ENCODE results near the gene EDEM3.

EDEM3 gene, protein sequence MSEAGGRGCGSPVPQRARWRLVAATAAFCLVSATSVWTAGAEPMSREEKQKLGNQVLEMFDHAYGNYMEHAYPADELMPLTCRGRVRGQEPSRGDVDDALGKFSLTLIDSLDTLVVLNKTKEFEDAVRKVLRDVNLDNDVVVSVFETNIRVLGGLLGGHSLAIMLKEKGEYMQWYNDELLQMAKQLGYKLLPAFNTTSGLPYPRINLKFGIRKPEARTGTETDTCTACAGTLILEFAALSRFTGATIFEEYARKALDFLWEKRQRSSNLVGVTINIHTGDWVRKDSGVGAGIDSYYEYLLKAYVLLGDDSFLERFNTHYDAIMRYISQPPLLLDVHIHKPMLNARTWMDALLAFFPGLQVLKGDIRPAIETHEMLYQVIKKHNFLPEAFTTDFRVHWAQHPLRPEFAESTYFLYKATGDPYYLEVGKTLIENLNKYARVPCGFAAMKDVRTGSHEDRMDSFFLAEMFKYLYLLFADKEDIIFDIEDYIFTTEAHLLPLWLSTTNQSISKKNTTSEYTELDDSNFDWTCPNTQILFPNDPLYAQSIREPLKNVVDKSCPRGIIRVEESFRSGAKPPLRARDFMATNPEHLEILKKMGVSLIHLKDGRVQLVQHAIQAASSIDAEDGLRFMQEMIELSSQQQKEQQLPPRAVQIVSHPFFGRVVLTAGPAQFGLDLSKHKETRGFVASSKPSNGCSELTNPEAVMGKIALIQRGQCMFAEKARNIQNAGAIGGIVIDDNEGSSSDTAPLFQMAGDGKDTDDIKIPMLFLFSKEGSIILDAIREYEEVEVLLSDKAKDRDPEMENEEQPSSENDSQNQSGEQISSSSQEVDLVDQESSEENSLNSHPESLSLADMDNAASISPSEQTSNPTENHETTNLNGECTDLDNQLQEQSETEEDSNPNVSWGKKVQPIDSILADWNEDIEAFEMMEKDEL

DNA sequence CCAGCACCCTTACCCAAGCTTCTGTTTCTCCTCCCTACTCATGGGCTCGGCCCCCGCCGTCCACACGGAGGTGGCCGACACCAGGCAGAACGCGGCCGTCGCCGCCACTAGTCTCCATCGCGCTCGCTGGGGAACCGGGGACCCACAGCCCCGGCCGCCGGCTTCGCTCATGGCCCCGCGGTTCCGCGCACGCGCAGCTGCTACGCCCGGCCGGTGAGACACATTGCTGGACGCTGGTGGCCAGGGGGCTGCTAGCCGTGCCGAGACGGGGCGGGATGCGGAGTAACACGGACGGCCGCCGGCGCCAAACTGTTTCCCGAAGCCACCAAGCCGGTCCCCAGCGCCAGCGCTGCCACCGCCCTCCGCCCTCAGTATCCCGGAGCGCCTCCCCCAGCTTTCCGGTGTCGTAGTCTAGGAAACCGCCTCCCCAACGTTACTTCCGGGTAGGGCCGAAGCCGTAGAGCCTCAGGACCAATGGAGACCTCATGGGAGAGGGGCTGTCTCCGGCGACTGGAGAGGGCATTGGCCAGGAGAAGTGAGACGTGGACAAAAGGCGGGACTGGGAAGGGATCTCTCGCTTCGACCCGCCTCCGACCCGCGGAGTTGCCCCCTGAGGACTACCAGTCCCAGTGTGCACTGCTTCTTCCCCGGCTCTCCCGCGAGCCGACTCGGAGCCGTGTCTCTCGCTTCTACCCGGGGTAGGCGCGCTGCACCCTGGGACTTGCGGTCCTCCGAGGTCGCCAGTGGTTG is at the start of gene EDEM3:
Gene EDEM3, minus strand, starts transcription at position 383 of the 750 bp plus-strand sequence. Its CDS starts 212 bp downstream, at position 171.
- peak; percentile 95 for TF ChIP-seq POLR2A (IDR thresholded peaks at IDR 0.05; ENCODE audit: low read depth, low read length)
- DNase-seq (ENCODE audit: insufficient read length, low spot score) (peak; percentile 92), FAIRE-seq (peak; percentile 97)

DNA sequence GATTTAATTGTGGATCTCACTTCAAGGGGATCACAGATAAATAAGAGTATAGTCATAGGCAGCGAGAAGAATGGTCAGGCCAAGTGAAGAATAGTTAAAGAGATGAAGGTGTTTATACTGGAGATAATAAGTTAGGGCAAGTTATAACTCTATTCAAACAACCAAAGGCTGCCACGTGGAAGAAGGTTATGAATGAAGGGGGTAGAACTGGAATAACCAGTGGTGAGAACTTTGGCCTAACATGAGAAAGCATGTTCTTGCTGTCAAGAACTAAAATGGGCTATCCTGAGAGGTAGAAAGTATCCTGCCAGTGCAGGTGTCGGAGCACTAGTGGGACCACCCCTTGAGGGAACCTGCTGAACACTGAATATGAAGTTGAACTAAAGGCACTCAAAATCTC is 49.6 kb upstream of the EDEM3 start:
- FAIRE-seq (no peak), DNase-seq (ENCODE audit: insufficient read length, low spot score) (no peak)
- no peak for TF ChIP-seq POLR2A (IDR thresholded peaks at IDR 0.05; ENCODE audit: low read depth, low read length)

DNA sequence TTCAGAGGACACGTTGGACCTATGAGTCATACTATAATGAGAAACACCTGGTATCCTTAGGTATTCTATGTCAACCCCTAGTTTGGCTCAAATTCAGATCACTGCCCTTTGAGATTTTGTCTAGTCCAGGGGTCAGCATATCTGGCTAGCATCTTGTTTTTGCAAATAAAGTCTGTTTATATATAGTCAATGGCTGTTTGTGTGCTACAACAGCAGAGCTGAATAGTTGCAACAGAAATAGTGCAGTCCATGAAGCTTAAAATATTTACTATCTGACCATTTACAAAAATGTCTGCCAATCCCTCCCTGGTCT is 48.5 kb upstream of the EDEM3 start:
- FAIRE-seq (no peak), DNase-seq (ENCODE audit: insufficient read length, low spot score) (no peak)
- TF ChIP-seq POLR2A (IDR thresholded peaks at IDR 0.05; ENCODE audit: low read depth, low read length), result no peak

DNA sequence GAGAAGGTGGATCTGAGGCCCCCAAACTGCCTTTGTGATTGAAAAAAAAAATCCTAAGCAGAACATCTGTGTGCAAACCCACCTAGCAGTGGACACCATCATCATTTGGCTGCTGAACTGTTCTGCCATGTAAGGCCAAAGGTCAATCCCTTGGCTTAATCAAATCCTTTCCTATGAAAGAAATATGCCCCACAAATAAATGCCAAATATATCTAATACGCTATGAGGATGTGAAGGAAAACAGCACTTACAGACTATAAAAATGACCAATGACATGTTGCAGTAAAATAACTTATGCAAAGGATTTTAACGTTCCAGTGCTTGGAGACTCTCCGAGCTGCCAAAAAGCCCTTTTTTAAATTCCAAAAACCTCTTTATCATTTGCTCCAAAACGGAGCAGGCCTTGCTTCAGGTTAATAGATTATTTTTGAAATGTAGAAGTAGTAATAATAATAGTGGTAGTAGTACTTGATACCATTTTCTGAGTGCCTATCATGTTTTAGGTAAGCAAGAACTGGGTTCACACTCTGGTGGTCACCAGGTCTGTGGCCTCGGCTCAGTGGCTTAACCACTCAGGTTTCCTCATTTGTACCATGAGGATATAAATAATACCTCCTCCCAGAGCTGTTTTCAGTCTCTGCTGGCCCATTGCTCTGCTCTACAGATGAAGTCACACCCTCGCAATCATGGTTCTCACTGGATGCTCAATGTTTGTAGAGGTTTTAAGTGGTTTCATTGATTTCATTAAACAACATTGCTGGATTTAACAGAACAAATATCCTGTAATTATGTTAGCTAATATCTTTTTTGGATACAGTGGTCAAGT is 47.9 kb upstream of the EDEM3 start:
- FAIRE-seq, result no peak

DNA sequence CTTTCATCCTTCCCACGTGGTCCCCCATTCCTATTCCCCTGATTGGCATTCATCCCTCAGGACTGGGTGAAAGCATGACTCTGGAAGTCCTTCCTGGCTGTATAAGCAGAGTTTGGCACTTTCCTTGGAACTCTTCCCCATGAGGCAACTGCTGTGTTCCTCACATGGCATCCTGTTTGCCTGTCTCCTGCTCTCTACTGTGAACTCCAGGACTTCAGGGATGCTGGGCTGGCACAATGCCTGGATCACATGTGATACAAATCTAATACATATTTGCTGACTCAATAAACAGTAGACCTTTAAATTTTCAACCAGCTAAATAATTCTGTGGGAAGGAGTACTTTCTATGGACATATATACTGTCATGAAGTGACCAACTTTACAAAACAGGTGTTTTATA is 46.8 kb upstream of the EDEM3 start:
- TF ChIP-seq POLR2A (IDR thresholded peaks at IDR 0.05; ENCODE audit: low read depth, low read length), result no peak
- DNase-seq (ENCODE audit: insufficient read length, low spot score), result no peak
- no peak for FAIRE-seq

More for the DNA sequence above, 47.9 kb upstream of the EDEM3 start:
- TF ChIP-seq POLR2A (IDR thresholded peaks at IDR 0.05; ENCODE audit: low read depth, low read length), result no peak
- DNase-seq (ENCODE audit: insufficient read length, low spot score), result no peak

DNA sequence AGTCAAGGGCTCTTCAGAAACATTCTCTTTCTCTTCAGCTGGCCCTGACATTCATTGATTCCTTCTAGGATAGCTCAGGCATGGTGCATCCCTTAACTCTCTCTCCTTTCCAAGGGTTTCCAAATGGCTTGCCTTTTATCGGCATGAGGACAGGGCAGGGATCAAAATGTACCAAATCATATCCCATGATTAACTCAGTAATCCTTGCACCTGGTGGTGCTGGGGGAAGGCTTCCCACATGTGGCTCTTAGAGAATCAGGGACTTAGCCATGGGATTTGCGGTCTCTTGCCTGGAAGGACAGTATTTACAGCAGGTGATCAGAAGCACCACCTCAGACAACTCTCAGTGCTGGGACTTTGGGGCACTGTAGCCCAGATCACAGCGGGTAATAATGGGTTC is 46.2 kb upstream of the EDEM3 start:
- FAIRE-seq (no peak), DNase-seq (ENCODE audit: insufficient read length, low spot score) (no peak)
- no peak for TF ChIP-seq POLR2A (IDR thresholded peaks at IDR 0.05; ENCODE audit: low read depth, low read length)

DNA sequence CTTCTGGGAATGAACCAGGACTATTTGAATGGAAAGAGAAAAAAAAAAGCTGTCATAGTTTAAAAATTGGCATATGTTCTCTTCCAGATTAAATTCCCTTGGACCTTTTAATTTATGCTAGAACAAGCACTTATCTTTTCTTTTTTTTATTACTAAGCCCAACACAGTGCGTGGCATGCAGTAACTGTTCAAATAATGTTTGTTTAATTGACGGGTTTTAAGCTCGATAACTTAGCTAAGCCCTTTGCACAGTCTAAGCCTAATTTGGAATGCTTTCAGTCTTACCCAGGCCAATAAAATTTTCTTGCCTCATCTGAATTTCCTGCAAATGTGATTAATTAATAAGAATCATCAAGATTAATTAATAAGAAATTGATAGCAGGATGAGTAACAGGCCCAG is 39.3 kb upstream of the EDEM3 start:
- no peak for FAIRE-seq
- TF ChIP-seq POLR2A (IDR thresholded peaks at IDR 0.05; ENCODE audit: low read depth, low read length), result no peak
- DNase-seq (ENCODE audit: insufficient read length, low spot score), result no peak

DNA sequence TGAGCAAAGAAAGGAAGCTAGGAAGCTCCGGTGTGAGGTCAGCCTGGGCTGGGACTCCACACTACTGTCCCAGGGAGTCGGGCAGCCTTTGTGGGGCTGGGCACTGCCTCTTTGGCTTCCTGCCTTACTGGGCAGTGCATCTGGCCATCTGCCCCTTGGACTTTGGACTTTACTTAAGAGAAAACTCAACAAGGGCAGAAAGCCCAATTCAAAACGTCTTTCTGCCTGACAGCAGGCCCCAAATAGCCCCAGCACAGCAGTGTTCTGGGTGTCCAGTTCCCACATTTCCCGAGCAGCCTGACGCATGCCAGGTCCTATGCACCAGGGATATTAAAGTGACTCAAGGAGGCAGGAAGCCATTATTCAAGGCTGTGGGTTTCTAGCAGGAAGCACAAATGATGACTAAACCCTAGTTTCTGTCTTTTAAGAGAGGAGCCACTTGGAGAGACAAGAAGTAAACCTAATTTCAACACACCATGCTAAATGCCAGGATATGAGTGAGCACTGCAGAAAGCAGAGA is 37.9 kb upstream of the EDEM3 start:
- FAIRE-seq, result peak; percentile 93
- TF ChIP-seq POLR2A (IDR thresholded peaks at IDR 0.05; ENCODE audit: low read depth, low read length), result peak; percentile 34; the same call in 1 of the 2 replicates
- peak; percentile 66 for DNase-seq (ENCODE audit: insufficient read length, low spot score)

DNA sequence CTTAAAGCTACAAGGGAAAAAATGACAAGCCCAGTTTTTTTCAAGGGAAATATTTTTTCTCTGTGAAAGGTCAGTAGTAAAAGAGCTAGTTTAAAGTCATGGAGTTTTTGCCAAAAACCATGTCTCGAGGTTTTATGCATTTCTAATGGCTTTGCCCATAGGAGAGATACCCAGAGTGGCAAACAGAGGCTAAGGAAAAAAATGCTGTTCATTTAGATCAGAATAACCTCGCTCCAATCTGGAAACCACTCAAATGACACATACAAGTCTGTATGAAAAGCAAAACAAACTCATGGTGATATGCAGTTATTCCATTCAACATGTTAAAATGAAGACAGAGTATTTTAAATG is 36.9 kb upstream of the EDEM3 start:
- DNase-seq (ENCODE audit: insufficient read length, low spot score) (no peak), FAIRE-seq (no peak)
- TF ChIP-seq POLR2A (IDR thresholded peaks at IDR 0.05; ENCODE audit: low read depth, low read length), result no peak

DNA sequence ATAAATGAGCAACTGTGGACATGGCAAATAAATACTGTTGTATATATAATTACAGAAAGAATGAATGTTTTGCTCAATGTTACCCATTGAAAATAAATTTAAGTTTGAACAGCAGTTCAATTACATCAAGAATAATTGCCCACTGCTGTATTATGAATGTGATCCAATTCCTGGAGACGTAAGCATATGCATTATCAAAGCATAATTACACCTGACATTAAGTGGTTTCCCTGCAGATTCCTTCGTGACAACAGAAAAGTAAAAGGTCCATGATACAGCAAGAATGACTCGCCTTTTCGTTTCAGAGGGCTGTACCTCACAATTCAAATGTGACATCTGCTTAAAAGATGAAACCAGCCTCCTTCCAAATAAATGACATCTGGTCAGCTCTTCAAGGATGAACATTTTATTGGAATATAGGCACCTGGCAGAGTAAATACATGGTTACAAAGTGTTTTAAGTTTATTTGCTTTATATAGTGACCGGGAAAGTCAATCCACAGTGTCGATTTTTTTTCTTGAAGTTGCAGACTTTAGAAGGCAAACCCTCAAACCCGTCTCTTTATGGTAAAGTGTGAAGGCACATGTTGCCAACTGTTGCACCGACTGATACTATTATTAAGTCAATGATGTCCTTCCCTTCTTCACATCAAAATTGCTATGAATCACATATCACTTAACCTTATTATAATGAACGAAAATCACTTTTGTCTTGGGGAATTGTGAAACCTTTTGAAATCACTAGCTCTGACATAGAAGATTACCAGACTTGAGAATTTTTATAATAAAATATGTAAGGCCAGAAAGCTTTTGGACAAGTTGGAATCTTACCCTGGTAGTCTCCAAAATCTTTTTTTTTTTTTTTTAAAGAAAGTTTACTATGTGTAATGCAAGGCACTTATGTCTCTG is 36.2 kb upstream of the EDEM3 start:
- FAIRE-seq (no peak), DNase-seq (ENCODE audit: insufficient read length, low spot score) (no peak)
- no peak for TF ChIP-seq POLR2A (IDR thresholded peaks at IDR 0.05; ENCODE audit: low read depth, low read length)

DNA sequence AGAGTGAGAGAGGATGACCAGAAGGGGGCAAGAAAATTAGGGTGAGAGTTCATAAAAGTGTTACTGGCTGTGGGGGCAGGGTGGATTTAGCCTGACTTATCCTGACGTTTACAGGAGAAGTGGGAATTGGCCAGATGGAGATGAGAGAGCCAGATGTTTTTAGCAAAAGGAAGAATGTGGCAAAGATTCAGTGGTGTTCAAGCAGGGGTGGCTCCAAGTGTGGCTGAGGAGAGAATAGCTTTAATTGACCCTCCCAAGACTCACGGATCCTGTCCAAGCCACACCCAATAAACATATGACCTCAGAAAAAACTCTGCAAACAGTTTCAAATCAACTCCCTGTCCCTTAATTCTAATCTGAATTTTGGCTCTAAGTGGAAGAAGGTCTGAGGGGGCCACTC is 35.2 kb upstream of the EDEM3 start:
- no peak for TF ChIP-seq POLR2A (IDR thresholded peaks at IDR 0.05; ENCODE audit: low read depth, low read length)
- FAIRE-seq (no peak), DNase-seq (ENCODE audit: insufficient read length, low spot score) (no peak)

DNA sequence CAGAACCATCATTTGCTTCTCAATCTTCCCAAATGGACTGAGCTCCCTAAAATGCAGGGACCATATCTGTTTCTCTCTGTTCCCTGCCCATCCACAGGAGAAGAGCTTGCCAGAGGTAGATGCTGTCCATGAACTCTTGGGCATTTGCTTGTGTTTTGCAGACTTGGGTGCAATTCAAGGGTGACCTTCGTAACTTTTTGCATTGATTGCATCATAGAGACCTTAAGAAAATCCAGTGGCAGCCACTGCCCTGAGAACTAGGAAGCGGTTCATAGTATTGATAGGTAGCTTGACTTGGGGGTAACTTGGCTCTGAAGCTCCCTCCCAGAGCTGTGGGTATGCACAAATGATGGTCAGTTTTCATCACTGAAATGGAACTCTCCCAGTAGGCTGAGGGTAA is 34.3 kb upstream of the EDEM3 start:
- TF ChIP-seq POLR2A (IDR thresholded peaks at IDR 0.05; ENCODE audit: low read depth, low read length), result no peak
- DNase-seq (ENCODE audit: insufficient read length, low spot score) (no peak), FAIRE-seq (no peak)

Data from H54 (cell line).